ENCODE measurements around the gene SLIT3. TPM values are rescaled to one million over a fixed set of nuclear protein-coding genes. Genes with fewer than 3 reads are reported as not detected.

The SLIT3 gene
- total RNA-seq, 1 donor from 2014 or later = 52.8 TPM

DNA sequence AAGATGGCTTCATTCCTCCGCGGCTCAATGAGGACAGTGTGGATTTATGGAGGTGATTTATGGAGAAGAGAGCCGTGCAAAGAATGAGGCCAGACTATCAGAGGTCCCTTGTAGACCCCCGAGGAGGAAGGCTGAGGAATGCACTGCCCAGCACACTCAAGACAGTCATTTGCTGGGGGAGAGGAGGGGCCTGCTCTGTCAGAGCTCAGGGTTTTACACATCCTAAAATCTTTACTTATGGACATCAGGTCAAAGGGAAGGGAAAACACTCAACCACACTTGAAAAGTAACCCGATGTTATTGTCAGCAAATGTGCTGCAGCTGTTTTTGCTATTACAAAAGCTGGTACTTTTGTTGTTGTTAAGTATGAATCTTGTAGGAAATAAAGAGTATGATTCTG, 289.5 kb downstream of the SLIT3 start:
- H3K36me3 ChIP-seq = no peaks in the 10 kb centered on the region
- H3K27me3 ChIP-seq = no peaks in the 10 kb centered on the region
- H3K4me3 ChIP-seq = no peak overlapping the region
- no peaks in the 10 kb centered on the region for H3K9me3 ChIP-seq
- intact Hi-C loops (cut with DNase I) = no loop called here
- H3K4me1 ChIP-seq = peaks cover 49% of the 10 kb centered on the region
- no peak for DNase-seq (ENCODE audit: extremely low spot score in 2 of 2)
- H3K27ac ChIP-seq = peak overlapping the region; percentile 10
- TF ChIP-seq POLR2A (IDR thresholded peaks at IDR 0.05) = no peak
- TF ChIP-seq, protein P1, sequence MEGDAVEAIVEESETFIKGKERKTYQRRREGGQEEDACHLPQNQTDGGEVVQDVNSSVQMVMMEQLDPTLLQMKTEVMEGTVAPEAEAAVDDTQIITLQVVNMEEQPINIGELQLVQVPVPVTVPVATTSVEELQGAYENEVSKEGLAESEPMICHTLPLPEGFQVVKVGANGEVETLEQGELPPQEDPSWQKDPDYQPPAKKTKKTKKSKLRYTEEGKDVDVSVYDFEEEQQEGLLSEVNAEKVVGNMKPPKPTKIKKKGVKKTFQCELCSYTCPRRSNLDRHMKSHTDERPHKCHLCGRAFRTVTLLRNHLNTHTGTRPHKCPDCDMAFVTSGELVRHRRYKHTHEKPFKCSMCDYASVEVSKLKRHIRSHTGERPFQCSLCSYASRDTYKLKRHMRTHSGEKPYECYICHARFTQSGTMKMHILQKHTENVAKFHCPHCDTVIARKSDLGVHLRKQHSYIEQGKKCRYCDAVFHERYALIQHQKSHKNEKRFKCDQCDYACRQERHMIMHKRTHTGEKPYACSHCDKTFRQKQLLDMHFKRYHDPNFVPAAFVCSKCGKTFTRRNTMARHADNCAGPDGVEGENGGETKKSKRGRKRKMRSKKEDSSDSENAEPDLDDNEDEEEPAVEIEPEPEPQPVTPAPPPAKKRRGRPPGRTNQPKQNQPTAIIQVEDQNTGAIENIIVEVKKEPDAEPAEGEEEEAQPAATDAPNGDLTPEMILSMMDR (IDR thresholded peaks at IDR 0.05) = no peak

DNA sequence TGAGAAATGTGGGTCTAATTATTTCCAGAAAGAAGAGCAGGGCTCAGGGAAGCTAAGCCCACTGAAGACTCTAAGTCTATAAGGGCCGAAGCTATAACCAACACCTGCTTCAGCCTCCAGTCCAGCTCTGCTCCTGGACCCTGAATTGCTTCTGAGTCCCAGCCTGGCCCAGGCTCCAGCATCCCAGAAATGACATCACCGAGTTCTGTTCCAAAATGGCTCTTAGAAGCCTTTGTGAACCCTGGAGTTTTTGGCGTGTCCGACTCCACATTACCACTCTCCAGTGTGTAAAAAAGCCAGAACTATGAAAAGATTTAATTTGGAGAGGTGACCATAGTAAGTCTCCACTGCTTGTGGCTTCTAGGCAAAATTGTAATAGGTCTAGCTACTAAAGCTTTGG, 289.9 kb downstream of the SLIT3 start:
- peak overlapping the region; percentile 10 for H3K27ac ChIP-seq
- TF ChIP-seq, protein P1 (IDR thresholded peaks at IDR 0.05) = no peak
- TF ChIP-seq POLR2A (IDR thresholded peaks at IDR 0.05) (no peak), POLR2AphosphoS5 (IDR thresholded peaks at IDR 0.05; ENCODE audit: insufficient read depth in 1 of 2, low read depth in 1 of 2) (no peak)
- intact Hi-C loops (cut with DNase I) = no loop called here

GRCh38 chr5:169009123-169009522, 291.8 kb downstream of the SLIT3 start:
- no peak overlapping the region for H3K4me3 ChIP-seq
- no peaks in the 10 kb centered on the region for H3K9me3 ChIP-seq
- H3K36me3 ChIP-seq = no peaks in the 10 kb centered on the region
- intact Hi-C loops (cut with DNase I) = no loop called here
- H3K27me3 ChIP-seq = no peaks in the 10 kb centered on the region
- no peak overlapping the region for H3K27ac ChIP-seq
- peak in 1 of 2 donors; percentile 12 for TF ChIP-seq POLR2AphosphoS5 (IDR thresholded peaks at IDR 0.05; ENCODE audit: insufficient read depth in 1 of 2, low read depth in 1 of 2)
- TF ChIP-seq POLR2A (IDR thresholded peaks at IDR 0.05) = no peak
- peaks cover 49% of the 10 kb centered on the region for H3K4me1 ChIP-seq
- no peak for DNase-seq (ENCODE audit: extremely low spot score in 2 of 2)

More for the DNA sequence above, 289.9 kb downstream of the SLIT3 start:
- H3K27me3 ChIP-seq = no peaks in the 10 kb centered on the region
- no peaks in the 10 kb centered on the region for H3K36me3 ChIP-seq
- peaks cover 49% of the 10 kb centered on the region for H3K4me1 ChIP-seq
- H3K4me3 ChIP-seq = no peak overlapping the region
- no peak for DNase-seq (ENCODE audit: extremely low spot score in 2 of 2)
- no peaks in the 10 kb centered on the region for H3K9me3 ChIP-seq

GRCh38 chr5:169006842-169007790, 293.8 kb downstream of the SLIT3 start:
- Histone ChIP-seq H3K27ac (no peak overlapping the region), H3K9me3 (no peaks in the 10 kb centered on the region), H3K4me1 (peaks cover 43% of the 10 kb centered on the region), H3K4me3 (no peak overlapping the region), H3K36me3 (no peaks in the 10 kb centered on the region), H3K27me3 (no peaks in the 10 kb centered on the region)
- TF ChIP-seq, protein P1 (IDR thresholded peaks at IDR 0.05) = no peak
- TF ChIP-seq POLR2A (IDR thresholded peaks at IDR 0.05) (no peak), POLR2AphosphoS5 (IDR thresholded peaks at IDR 0.05; ENCODE audit: insufficient read depth in 1 of 2, low read depth in 1 of 2) (no peak)
- intact Hi-C loops (cut with DNase I) = no loop called here
- DNase-seq (ENCODE audit: extremely low spot score in 2 of 2) = no peak

DNA sequence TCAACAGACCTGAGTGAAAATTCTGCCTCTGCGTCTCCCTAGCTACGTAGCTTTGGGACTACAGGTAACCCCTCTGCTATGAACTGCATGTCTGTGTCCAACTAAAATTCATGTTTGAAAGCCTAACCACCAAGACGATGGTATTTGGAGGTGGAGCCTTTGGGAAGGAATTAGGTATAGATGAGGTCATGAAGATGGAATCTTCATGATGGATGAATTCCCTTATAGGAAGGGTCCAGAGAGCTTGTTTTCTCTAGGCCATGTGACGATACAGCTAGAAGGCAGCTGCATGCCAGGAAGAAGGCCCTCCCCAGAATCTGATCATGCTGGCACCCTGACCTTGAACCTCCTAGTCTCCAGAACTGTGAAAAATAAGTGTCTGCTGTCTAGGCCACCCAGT, 296.4 kb downstream of the SLIT3 start:
- Histone ChIP-seq H3K36me3 (no peaks in the 10 kb centered on the region), H3K27me3 (no peaks in the 10 kb centered on the region), H3K27ac (peak overlapping the region; percentile 49), H3K9me3 (no peaks in the 10 kb centered on the region), H3K4me3 (no peak overlapping the region), H3K4me1 (peaks cover 34% of the 10 kb centered on the region)
- no peak for DNase-seq (ENCODE audit: extremely low spot score in 2 of 2)
- TF ChIP-seq POLR2A (IDR thresholded peaks at IDR 0.05) = no peak
- intact Hi-C loops (cut with DNase I) = no loop called here
